ENCODE results near the gene PMFBP1.

PMFBP1 gene

GRCh38 chr16:72182976-72183375 is 11.0 kb upstream of the PMFBP1 start:
- DNase-seq (ENCODE audit: low spot score), result no peak

DNA sequence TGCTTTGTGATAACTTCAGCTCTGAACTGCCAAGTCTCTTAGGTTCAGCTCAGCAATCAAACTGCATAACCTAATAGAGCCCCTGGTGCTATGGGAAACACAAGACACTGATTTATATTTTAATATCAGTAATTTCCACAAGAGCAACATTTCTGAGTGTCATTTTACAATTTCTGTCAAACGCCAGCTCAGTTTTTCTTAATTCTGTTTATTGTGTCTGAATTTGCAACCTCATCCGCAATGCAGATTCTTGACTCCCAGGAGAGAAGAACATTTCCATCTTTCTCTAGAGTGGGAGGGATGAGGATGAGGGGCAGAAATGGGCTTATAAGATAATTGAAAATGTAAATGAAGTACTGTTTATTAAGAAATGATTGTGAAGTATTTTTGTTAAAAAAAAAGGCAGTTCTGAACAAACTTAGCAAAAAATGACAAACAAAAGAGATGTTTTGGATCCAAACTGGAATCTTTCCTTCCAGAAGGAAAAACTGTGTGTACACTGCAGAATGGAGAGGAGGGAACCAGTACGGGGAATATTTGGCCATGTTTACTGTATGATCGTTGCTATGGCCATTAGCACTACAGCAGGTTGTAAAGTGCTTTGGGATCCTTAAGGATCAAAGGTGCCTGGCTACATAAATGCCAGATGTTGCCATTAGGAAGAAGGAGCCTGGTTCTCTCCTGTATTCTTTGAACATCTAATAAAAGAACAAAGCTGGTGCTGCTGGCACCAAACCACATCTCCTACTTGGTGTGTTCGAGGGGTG is 7.4 kb upstream of the PMFBP1 start:
- no peak for DNase-seq (ENCODE audit: low spot score)

- DNase-seq (ENCODE audit: low spot score), result no peak
Measured at GRCh38 chr16:72174726-72175125, 2.8 kb upstream of the PMFBP1 start.

DNA sequence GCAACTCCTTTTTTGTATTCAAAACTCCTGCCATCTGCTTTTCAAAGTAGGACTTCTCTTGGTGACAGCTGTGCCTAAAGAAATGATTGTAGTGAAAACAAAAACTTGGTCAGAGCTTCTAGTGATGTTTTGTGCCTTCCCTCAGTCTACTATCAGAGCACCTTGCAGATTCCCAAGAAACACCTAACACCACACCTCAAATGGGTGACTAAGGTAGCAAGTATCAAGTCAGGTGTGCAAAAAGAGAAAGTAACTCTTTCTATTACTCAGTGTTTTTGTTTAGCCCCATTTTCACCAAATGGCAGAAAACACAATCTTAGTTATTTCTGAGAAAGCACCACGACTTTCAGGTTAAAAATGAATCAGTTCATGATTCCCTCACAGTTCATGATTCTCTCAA is 2.0 kb upstream of the PMFBP1 start:
- DNase-seq (ENCODE audit: low spot score), result no peak

- DNase-seq (ENCODE audit: low spot score), result no peak
Measured at GRCh38 chr16:72171236-72171635, 719 bp downstream of the PMFBP1 start.

GRCh38 chr16:72169708-72170107 is 2.2 kb downstream of the PMFBP1 start:
- DNase-seq (ENCODE audit: low spot score), result no peak

- no peak for DNase-seq (ENCODE audit: low spot score)
Measured at GRCh38 chr16:72168365-72168764, 3.6 kb downstream of the PMFBP1 start.

DNA sequence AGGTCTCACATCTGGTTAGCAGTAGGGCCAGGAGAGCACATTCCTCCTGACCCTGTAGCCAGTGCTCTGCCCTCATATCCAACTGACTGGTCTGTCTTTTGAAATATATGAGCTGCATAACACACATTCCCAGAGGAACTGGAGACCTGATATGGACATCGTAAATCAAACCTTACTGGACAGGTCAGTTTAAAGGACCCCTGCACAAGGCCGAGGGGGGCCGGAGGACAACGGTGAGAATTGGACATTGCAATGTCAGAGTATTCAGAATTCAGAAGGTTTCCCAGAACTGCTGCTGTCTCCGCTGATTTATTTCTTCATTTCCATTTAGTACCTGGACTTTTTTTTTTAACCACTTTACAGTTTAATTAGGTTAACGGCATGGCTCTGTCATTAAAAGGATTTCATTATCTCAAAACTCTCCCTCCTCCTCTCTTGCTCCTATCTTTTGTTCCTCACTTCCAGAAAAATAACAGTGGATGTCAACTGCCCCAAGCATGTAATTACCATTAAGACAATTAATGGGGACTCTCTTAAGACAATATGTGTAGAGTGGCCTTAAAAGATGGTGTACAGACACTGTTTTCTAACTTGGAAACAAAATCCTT is 4.9 kb downstream of the PMFBP1 start:
- no peak for DNase-seq (ENCODE audit: low spot score)

- no peak for DNase-seq (ENCODE audit: low spot score)
Measured at GRCh38 chr16:72166151-72166550, 5.8 kb downstream of the PMFBP1 start.

DNA sequence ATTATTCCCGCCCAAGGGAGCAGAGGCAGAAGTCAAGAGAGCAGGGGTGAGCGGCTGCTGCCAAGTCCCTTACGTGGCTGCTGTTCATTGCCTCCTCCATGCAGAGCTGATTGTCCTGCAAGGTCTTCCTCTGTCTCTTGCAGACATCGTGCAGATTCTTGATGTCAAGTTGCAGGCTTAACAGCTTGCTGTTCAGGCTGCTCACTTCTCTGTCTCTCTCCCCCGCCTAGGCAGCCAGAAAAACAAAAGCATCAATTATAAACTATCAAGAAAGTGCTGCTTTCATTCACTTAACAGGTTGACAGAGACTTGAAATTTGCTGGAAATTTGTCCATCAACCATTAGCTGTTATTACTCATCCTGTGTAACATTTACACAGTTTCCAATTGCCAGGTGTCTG is 7.3 kb downstream of the PMFBP1 start:
- no peak for DNase-seq (ENCODE audit: low spot score)

- DNase-seq (ENCODE audit: low spot score), result no peak
Measured at GRCh38 chr16:72162105-72162692, 9.8 kb downstream of the PMFBP1 start.

GRCh38 chr16:72159801-72160200 is 12.2 kb downstream of the PMFBP1 start:
- no peak for DNase-seq (ENCODE audit: low spot score)

- DNase-seq (ENCODE audit: low spot score), result no peak
Measured at GRCh38 chr16:72159386-72159785, 12.6 kb downstream of the PMFBP1 start.

- DNase-seq (ENCODE audit: low spot score), result no peak
Measured at GRCh38 chr16:72149676-72150464, 22.1 kb downstream of the PMFBP1 start.

DNA sequence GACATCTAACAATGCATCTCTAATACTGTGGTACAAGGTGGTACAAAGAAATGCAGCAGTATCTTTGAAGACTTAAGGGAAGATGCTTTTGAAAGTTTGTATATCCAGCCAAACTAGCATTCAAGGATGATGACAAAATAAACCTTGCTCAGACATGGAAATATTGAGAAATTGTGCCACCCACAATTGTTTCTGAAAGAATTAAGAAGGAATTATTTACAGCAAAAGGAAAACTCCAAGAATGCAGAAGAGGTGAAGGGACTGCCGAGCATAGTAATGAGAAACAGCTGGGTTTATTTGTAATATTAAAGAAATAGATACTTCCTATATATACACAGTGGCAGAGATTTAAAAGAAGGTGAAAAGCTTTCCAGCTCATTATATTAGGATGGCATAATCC is 29.5 kb downstream of the PMFBP1 start:
- DNase-seq (ENCODE audit: low spot score), result no peak

GRCh38 chr16:72139908-72140307 is 32.0 kb downstream of the PMFBP1 start:
- no peak for DNase-seq (ENCODE audit: low spot score)

GRCh38 chr16:72138064-72138572 is 33.8 kb downstream of the PMFBP1 start:
- no peak for DNase-seq (ENCODE audit: low spot score)

DNA sequence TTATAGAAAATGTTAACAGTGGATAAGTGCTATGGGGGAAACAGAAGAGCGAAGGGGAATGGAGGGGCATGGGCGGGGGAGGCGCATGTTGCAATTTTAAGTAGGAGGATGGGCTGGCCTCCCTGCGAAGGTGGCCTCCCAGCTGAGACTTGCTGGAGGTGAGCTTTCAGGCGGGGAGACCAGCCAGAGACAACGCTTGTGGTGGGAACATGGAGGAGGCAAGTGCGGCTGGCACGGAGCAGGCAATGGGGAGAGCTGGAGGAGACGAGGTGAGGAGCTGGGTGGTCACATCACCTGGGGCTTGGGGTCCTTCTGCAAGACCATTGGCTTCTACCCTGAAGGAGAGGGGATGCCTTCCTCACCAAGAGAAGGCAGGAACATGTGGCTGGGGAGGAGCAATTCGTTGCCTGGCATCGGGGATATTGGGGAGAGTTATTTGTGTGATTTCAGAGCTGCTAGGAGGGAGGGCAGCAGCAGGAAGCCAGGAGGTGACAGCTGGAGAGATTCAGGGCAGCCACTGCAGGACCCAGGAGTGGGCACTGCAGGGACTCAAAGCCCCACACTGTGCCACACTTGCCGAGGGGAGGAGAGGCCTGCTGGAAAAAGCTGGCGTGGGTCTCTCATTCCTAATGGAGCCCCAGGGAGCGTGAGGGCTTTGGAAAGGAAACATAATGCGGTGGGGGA is 34.4 kb downstream of the PMFBP1 start:
- DNase-seq (ENCODE audit: low spot score), result no peak

DNA sequence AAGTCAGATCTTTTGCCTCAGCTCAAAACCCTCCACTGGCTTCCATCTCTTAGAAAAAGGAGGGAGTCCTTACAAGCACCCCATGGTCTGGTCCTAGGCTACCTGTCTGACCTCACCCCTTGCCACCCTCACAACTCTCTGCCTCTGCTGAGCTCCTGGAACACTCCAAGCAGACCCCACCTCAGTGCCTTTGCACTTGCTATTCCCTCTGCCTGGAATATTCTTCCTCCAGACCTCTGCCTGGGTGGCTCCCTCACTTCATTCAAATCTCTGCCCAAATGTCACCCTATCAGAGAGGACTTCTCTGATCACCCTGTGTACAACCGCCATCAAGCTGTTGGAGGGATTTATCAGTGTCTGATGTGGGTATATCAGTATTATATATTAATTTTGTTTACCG is 37.4 kb downstream of the PMFBP1 start:
- DNase-seq (ENCODE audit: low spot score), result no peak

GRCh38 chr16:72132726-72133125 is 39.2 kb downstream of the PMFBP1 start:
- no peak for DNase-seq (ENCODE audit: low spot score)

- no peak for DNase-seq (ENCODE audit: low spot score)
Measured at GRCh38 chr16:72131036-72131435, 40.9 kb downstream of the PMFBP1 start.

All from hepatic stellate cell (primary cell).